NCI-H146 (cell line): ENCODE measurements around the gene CTU2.
A peak's percentile ranks its signal among the peaks of the same experiment; 100 is the strongest.

ENCODE experiments used
- DNase-seq: peaks from one replicate; lab custom pipeline; 2025; lab: John Stamatoyannopoulos, UW

CTU2 gene

DNA sequence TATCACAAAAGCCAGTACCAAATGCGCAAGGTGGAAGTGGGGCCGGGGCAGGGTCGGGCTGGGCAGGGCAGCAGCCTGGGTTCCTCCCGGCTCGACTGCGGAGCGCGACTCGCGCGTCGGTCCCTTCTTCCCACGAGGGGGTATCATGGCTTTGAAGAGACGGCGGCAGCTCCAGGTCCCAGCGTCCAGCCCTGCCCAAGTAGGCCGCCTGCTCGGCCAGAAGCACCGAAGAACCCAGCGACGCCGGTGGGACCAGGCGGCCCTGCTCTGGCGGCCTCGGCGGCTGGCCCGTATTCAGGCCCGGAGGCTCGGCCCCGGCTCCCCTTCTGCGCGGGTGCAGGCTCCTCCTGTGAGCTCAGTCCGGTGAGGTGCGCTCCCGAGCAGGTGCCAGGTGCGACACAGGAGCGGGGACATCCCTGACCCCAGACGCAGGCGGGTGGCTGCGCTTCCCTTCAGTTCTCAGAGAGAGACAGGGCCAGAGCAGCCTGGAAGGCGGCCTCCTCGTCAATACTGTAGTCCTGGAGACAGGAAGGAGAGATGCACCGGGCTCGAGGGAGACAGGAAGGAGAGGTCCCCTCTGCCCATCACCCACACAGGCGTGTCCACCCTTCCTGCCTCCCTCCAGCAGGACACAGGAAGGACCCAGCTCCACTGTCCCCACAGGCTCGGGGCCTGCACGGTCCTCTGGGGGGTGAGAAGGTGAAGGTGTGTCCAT, 9.0 kb upstream of the CTU2 start:
- DNase-seq, result no peak

DNA sequence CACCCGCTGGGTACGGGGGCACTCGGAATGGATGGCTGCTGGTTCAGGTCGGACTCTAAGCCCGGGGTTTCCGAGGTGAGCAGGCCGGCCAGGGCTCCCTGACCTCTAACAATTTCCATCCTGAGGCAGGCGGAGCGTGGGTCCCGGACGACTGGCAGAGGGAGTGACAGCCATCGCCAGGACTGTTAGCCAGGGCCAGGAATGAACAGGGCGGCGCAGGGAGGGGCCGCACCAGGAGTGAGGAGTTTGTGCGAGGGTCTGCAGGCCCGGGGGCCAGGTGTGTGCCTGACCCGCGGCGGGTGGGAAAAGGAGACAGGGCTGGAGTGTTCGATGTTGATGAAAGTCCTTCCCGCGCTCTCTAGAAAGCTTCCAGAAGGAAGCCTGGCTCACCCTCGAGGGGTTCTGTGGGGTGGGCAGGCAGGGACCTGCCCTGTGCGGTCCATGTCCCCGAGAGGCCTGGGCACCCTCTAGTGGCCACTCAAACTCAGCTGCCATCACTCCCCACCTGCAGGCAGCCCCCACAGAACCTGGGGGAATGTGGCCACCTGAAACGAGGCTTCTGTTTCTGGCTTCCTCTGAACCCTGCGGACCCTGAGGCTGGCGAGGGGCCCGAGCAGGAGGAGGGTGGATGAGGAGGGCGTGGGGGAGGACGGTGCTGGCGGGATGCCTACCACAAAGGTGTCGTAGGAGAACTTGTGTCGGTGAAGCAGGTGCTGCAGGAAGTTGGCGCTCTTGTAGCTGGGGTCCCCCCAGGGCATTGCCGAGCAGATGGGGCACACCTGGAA, 8.3 kb upstream of the CTU2 start:
- DNase-seq, result no peak

DNA sequence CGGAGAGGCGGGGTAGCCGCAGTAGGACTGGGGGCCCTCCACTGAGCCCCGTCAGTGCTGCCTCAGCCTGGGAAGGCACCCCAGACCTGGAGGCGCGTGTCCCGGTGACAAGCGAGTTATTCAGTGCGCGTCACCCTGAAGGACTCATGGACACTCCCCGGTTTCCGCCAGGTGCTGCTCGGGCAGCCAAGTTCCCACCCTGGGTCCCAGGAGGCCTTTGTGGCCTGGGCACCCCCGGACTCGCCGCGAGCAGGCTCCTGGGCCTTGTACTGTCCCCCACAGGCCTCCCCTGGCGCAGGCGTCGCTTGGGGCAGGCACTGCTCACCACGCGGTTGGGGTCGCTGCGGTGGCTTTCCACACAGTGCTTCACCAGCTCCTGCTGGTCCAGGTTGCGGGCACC, 7.7 kb upstream of the CTU2 start:
- DNase-seq, result no peak

DNA sequence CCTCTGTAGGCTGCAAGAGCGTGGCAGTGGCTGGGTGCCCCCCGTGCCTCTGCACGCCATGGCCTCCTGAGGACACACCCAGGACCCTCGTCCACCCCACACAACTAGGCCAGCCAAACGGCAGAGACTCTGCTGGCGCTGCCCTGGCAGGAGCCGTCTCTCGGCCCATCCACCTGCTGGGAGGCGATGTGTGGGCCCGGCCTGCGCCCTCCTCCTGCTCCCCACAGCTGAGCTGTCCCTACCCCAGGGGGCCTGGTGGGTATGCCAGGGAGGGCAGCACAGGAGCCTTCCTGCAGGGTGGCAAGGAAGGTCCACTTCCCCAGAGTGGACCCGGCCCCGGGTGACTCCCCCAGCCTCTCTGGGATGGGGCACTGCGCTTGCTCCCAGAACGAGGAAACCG, 7.1 kb upstream of the CTU2 start:
- no peak for DNase-seq

- DNase-seq, result no peak
Observed at GRCh38 chr16:88700322-88700635, 6.0 kb upstream of the CTU2 start.

DNA sequence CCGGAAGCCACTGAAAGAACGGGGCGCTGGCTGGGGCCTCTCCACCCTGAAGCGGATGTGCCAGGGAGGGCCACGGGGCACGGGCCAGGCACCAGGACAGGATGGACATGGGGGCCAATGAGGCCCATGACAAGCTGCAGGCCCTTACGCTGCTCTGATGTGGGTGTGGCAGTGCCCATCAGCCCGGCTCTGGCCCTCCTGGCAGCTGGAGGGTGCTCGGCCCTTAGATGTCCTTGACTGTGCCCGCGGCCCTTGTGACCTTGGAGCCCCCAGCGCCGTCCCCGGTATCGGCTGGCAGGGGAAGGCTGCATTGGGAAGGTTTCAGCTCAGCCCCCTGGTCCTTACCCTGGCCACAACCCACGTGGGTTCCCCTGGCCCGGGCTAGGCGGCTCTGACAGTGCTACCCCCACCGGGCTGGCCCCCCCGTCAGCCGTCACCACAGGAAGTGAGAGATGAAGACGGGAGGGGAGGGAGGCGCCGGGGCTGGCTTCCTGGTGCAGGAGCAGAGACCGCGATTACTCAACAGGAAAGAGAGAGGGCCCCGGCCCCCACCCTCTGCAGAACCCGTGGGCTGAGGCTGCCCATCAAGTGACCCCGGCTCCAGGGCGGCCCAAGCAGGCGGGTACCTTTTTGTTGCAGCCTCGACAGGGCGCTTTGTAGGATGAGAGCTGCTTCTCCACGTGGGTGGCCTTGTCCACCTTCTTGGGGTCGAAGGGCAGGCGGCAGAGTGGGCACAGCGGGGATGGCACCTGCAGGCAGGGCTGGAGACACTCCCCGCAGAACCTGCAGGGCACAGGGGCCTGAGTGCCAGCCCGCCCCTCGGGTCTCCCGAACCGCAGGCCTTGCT, 5.4 kb upstream of the CTU2 start:
- no peak for DNase-seq

DNA sequence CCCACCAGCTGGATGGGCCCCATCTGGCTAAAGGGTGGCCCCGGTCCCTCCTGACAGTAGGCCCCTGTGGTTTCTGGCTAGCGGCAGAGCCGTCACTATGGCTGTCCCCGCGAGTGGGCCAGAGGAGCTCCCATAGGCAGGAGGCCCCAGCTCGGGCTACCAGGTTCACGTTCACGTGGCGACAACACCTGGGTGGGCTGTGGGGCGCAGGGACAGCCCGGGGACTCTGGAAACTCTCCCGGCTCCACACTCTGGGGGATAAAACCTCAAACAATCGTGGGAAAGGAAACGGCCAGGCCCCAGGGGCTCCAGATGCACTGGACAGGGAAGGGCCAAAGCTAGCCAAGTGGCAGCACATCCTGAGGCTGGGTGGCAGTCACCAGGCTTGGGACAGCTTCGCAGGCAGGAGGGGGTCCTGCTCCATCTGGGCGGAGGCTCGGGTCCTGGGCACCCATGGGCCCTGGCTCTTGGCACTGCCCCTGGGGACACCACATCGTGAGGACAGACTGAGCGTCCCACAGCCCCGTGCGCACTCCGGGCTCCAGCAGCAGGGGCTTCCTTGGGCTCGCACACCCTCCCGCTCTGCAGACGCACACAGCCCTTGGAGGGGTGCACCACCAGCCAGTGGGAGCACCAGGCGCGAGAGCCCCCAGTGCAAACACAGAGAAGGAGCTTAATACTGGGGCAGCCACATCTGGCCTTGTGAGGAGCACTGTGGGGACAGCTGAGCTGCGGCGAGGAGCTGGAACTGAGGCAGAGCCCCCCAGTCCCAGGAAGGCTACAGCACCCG, 4.5 kb upstream of the CTU2 start:
- DNase-seq, result no peak

GRCh38 chr16:88702371-88703210, 3.7 kb upstream of the CTU2 start:
- DNase-seq, result no peak

GRCh38 chr16:88703486-88704309, 2.6 kb upstream of the CTU2 start:
- DNase-seq, result no peak

- DNase-seq, result no peak
Observed at GRCh38 chr16:88705076-88705684, 1.1 kb upstream of the CTU2 start.

GRCh38 chr16:88705801-88706228, 488 bp upstream of the CTU2 start:
- peak; percentile 9 for DNase-seq

DNA sequence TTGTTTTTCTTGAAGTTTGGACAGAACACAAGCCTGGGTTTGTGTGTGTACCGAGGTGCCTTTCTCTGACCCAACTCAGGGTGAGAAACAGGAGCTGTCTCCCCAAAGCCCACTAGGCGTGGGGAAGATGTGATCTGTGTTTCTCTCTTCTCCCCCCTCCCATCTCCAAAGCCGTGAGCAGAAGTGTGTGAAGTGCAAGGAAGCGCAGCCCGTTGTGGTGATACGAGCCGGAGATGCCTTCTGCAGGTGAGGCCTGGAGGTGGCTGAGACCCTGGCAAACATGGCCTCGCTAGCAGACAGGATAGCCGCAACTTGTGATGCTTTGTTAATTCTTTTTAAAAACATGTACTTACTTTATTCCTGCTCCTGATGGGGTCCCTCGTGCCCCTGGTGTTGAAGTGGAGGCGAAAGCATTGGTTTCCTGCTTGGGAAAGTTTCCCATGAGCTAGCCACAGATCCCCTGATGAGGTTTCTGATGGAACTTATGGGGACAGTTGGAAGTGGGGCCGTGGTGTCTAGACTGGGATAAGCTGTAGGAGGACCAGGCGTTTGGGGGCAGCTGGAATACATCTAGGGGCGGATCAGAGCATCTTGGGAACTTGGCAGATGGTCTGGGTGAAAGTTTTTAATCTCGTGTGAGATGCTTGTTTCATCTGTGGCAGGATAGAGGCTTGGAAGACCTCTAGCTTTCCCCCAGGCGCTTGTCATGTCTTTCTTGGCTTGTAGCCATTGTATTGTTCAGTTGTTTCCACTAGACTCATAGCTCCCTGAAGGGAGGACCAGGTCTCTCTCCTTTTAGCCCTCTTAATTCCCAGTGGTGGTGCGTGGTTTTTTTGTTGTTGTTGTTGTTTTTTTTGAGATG, 893 bp downstream of the CTU2 start:
- no peak for DNase-seq

- DNase-seq, result no peak
Observed at GRCh38 chr16:88710556-88710955, 4.3 kb downstream of the CTU2 start.

GRCh38 chr16:88711750-88712340, 5.5 kb downstream of the CTU2 start:
- DNase-seq, result no peak

GRCh38 chr16:88712362-88712979, 6.2 kb downstream of the CTU2 start:
- no peak for DNase-seq

GRCh38 chr16:88713054-88713453, 6.8 kb downstream of the CTU2 start:
- no peak for DNase-seq

- no peak for DNase-seq
Observed at GRCh38 chr16:88713568-88714419, 7.5 kb downstream of the CTU2 start.
